GM18505 (cell line): Measurements from ENCODE around the gene HOXC10.

Experiments used
- ATAC-seq: cut with Tn5 transposase; IDR thresholded peaks from one replicate; pipeline ENCODE4 v1.9.1; 2021; ENCODE audit not compliant: unreplicated experiment
- POLR2A ChIP-seq: IDR thresholded peaks from 4 replicates; pipeline ENCODE4 v1.6.1; 2011; ENCODE audit warnings: borderline replicate concordance; ENCODE audit not compliant: insufficient read depth, insufficient read length; ENCODE audit errors: extremely low read depth

HOXC10 gene

GRCh38 chr12:54038871-54039414 lies 54.0 kb downstream of the HOXC10 start:
- ATAC-seq = no peak
- TF ChIP-seq POLR2A = no peak

- no peak for TF ChIP-seq POLR2A
- no peak for ATAC-seq
Measured at GRCh38 chr12:54039417-54040147, 54.6 kb downstream of the HOXC10 start.
